Measurements from ENCODE around the gene UBE2I.
"Not testable (repeated sequence)": the region's sequence is repeated elsewhere in the genome, so short reads cannot be mapped to it uniquely, and the experiment has no call there.

Gene UBE2I

GRCh38 chr16:1308977-1309885, at the start of gene UBE2I:
UBE2I (plus strand) TSS chr16:1309636; CDS start chr16:1314031, 4,395 bp downstream.
- DNase-seq (ENCODE audit: low read depth in 2 of 2): peak; percentile 95 to 98

- DNase-seq (ENCODE audit: low read depth in 2 of 2): no peak
These were observed 49.7 kb upstream of the UBE2I start for GRCh38 chr16:1259760-1260068.

GRCh38 chr16:1260101-1260680, 49.2 kb upstream of the UBE2I start:
- no peak for DNase-seq (ENCODE audit: low read depth in 2 of 2)

DNA sequence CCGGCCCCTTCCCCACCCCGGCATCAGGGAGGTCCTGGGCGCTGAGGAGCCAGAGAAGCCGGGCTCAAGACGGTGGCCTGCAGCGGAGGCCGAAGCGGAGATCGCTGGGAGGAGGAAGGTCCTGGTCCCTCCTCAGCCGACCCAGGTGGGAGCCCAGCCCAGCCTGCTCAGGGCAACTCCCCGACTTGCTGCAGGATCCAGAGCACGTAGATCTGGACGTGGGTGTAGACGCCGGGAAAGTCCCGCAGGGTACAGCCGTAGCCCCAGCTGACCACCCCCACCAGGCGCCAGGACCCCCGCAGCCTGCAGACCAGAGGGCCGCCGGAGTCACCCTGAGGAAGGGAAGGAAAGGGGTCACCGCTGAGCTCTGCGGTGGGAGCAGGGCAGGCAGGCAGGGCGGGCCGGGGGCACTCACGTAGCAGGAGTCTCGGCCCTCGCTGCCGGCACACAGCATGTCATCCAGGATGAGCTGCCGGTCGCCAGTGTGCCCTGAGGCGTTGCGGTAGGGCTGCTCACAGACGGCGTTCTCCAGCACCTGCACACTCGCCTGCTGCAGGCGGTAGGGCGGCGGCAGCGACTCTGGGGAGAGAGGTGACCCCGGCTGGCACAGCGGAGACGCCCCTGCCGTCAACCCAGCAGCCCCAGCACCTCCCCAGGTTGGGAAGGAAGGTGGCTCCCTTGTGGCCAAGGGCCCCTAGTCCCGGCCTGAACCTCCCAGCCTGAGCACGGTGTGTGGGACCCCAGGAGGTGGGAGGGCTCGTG, 48.1 kb upstream of the UBE2I start:
- no peak for DNase-seq (ENCODE audit: low read depth in 2 of 2)

DNA sequence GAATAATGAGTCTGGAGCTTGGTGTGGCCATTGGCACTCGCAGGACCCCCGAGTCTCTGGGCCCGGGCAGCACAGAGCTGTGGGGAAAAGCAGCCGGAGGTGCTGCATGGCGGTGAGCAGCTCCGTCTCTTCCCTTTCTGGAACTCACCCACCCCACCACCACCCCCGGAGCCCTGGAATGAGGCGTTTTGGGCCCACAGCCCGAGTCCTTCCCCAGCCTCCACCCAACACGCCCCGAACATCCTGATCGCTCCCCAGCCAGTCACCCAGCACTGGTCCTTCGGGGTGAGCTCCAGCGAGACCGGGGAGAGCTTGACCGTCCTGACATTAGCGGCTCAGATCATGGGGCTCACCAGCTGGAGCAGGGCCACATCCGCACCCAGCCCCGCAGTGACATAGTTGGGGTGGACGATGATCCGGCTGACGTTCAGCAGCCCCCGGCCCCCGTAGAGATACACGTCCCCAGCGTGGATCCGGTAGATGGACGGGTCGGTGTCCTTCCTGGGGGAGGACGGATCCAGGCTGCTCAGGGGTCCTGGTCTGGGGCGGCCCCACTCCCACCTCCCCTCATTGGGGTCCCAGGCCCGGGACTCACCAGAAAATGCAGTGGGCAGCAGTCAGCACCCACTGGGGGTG, 47.1 kb upstream of the UBE2I start:
- DNase-seq (ENCODE audit: low read depth in 2 of 2): no peak

DNA sequence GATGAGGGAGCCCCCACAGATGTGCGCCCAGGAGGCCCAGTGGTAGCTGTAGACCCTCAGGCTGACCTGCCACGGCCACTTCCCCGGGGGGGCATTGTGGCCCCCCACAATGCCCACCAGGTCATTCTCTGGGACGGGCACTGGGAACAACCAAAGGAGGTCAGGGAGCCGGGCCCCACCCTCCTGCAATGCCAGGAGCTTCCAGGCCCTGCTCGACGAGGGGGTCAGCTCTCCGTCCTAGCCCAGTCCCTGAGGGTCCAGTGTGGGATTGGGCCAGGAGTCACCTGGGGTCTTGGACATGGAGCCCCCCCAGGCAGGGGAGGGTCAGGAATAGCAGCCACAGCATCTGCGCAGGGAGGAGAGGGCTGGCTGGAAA, 46.6 kb upstream of the UBE2I start:
- DNase-seq (ENCODE audit: low read depth in 2 of 2): no peak

DNA sequence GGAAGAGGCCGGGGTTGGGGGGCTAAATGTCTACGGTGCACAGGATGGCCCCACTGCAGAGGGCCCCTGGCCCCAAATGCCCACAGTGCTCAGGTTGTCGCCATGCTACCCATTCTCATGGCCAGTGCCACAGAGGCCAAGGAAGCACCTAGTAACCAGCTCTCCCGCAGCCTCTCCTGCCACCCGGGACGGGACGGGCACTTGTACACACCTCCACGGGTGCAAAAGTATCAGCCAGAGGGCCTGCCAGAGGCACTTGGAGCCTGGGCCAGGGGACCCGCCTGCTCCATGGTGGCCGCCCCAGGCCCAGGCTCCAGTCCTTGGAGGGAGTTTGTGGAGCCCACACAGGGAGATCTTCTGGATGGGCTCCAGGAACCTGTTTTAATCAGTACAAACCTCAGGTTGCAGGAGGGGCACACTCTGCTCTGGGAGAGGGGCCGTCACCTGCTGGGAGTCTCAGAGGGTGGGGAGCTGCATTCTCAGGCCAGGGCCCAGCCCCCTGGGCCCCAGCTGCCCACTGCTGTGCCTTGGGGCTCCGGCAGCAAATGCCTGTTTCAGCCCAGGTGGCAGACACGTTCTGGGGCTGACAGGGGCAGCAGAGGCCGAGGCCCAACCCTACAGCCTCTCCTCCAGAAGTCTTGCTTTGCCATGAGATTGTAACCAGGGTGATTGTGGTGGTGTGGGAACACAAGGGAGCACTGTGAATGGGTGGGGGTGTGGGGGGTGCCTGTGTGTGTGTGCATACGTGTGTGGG, 45.7 kb upstream of the UBE2I start:
- DNase-seq (ENCODE audit: low read depth in 2 of 2): no peak

GRCh38 chr16:1264345-1265089, 44.9 kb upstream of the UBE2I start:
- no peak for DNase-seq (ENCODE audit: low read depth in 2 of 2)

DNA sequence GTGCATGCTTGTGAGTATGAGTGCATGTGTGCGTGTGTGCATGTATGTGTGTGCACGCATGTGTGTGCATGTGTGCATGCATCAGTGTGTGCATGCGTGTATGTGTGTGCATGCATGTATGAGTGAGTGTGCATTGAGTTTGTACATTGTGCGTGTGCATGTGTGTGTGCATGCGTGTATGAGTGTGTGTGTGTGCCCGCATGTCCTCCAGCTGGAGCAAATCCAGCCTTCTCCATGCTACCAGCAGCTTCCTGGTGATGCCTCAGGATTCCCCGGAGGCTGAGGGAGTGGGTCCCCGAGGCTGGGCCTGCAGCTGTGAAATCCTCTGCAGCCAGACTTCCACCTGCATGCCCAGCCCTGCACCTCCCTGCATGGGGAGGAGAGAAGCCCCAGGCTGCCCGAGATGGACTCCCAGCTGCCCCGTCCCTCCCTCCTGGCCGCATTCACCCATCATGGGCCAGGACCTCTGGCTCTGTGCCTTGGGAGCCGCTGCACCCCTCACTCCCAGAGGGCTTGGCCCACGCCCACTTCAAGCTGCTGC, 44.3 kb upstream of the UBE2I start:
- DNase-seq (ENCODE audit: low read depth in 2 of 2): no peak

GRCh38 chr16:1265826-1266225, 43.6 kb upstream of the UBE2I start:
- no peak for DNase-seq (ENCODE audit: low read depth in 2 of 2)

- not testable (repeated sequence) for DNase-seq (ENCODE audit: low read depth in 2 of 2)
These were observed 40.0 kb upstream of the UBE2I start for GRCh38 chr16:1269418-1269817.

GRCh38 chr16:1271380-1271723, 38.1 kb upstream of the UBE2I start:
- no peak for DNase-seq (ENCODE audit: low read depth in 2 of 2)

GRCh38 chr16:1271724-1272413, 37.6 kb upstream of the UBE2I start:
- DNase-seq (ENCODE audit: low read depth in 2 of 2): not testable (repeated sequence)

DNA sequence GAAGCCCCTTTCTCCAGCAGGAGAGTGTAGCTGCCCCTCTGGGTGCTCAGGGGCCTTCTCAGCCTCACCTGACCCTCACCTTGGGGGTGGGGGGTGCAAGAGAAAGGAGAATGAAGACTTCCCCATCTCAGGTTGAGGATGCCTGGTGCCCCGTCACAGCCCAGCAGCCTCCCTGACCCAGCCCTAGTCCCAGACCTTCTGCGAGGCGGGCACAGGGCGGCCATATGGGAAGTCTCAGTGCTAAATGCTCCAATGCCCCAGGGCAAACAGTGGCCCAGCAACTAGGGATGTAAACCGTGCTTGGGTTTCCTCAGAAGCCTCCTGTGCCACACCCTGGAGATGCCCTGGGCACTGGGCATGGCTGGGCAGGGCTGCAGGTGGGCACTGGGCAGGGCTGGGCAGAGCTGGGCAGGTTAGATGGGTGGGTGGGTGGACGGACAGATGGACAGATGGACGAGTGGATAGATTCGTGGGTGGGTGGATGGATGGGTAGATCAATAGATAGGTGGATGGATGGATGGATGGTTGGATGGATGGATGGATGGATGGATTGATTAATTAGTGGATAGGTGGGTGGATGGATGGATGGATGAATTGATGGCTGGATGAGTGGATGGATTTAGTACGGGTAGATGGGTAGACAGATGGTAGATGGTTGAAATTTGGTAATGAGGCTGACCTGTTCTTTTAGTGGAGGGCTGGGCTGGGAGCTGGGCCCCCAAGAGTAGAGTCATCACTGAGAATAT, 36.8 kb upstream of the UBE2I start:
- no peak for DNase-seq (ENCODE audit: low read depth in 2 of 2)

- DNase-seq (ENCODE audit: low read depth in 2 of 2): no peak
These were observed 35.6 kb upstream of the UBE2I start for GRCh38 chr16:1273816-1274215.

DNA sequence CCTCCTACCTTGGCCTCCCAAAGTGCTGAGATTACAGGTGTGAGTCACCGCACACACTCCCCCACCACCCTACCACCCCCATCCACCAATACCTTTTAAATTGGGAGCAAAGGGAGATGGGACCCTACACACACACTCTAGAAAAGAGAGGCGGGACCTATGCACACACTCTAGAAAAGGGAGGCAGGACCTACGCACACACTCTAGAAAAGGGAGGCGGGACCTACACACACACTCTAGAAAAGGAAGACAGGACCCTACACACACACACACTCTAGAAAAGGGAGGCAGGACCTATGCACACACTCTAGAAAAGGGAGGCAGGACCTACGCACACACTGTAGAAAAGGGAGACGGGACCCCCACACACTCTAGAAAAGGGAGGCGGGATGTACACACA, 34.7 kb upstream of the UBE2I start:
- no peak for DNase-seq (ENCODE audit: low read depth in 2 of 2)

GRCh38 chr16:1275791-1276579, 33.5 kb upstream of the UBE2I start:
- no peak for DNase-seq (ENCODE audit: low read depth in 2 of 2)

- DNase-seq (ENCODE audit: low read depth in 2 of 2): no peak
These were observed 32.9 kb upstream of the UBE2I start for GRCh38 chr16:1276580-1276878.

GRCh38 chr16:1277151-1277598, 32.3 kb upstream of the UBE2I start:
- DNase-seq (ENCODE audit: low read depth in 2 of 2): no peak

Data from activated CD4-positive, alpha-beta T cell treated with anti-CD3 and anti-CD28 coated beads for 24 hours (primary cell).